OCI-LY7 (cell line): Measurements from ENCODE around the gene TSEN15. TPM values are rescaled to one million over a fixed set of nuclear protein-coding genes. Genes with fewer than 3 reads are reported as not detected.

ENCODE experiments used
- BruUV-seq: library from RNA; stranded (reverse); fragments of 400-500 nt; replicated peaks from 2 replicates; lab custom pipeline; 2021; lab: Mats Ljungman, UMichigan
- CTCF ChIA-PET: fragments of 300-600 bp; sonication (Branson Sonifier 250); formaldehyde crosslinking; loops from one replicate; lab custom pipeline; 2022; ENCODE audit warnings: antibody characterized with exemption; ENCODE audit not compliant: unreplicated experiment; lab: Charles Lee
- POLR2A ChIA-PET: fragments of 300-600 bp; sonication (Branson Sonifier 250); formaldehyde crosslinking; loops from one replicate; lab custom pipeline; 2022; ENCODE audit warnings: antibody characterized with exemption; lab: Charles Lee
- DNase-seq: peaks from one replicate; pipeline ENCODE4 v3.0.0-alpha.2; 2015; ENCODE audit warnings: low spot score
- H2AFZ ChIP-seq: fragments of 200-600 bp; sonication (generic), shearing (Covaris generic); 2 replicates; pipeline ENCODE4 v1.6.1; 2014; ENCODE audit warnings: mild to moderate bottlenecking, antibody characterized with exemption, low read length, moderate library complexity
- H3K27ac ChIP-seq: fragments of 200-600 bp; sonication (generic); 2 replicates; pipeline ENCODE4 v1.5.1; 2014; ENCODE audit warnings: mixed run types, low read depth, mild to moderate bottlenecking, moderate library complexity, low read length, inconsistent platforms; ENCODE audit not compliant: poor library complexity, severe bottlenecking
- H3K36me3 ChIP-seq: fragments of 200-600 bp; sonication (generic); 2 replicates; pipeline ENCODE4 v1.6.1; 2014; ENCODE audit warnings: mild to moderate bottlenecking, antibody characterized with exemption, low read length, moderate library complexity, mixed read lengths; ENCODE audit not compliant: insufficient read depth
- H3K4me1 ChIP-seq: fragments of 200-600 bp; sonication (generic); 2 replicates; pipeline ENCODE4 v1.5.1; 2014; ENCODE audit warnings: mild to moderate bottlenecking, low read length; ENCODE audit not compliant: insufficient read depth, poor library complexity, severe bottlenecking
- H3K4me2 ChIP-seq: fragments of 200-600 bp; sonication (generic); 2 replicates; pipeline ENCODE4 v1.6.1; 2014; ENCODE audit warnings: mild to moderate bottlenecking, low read length
- H3K4me3 ChIP-seq: fragments of 200-600 bp; sonication (generic); 2 replicates; pipeline ENCODE4 v1.5.1; 2014; ENCODE audit warnings: mild to moderate bottlenecking, low read depth, low read length; ENCODE audit not compliant: poor library complexity, severe bottlenecking
- H3K79me2 ChIP-seq: fragments of 200-600 bp; sonication (generic); 2 replicates; pipeline ENCODE4 v1.6.1; 2016; ENCODE audit warnings: low read depth, mild to moderate bottlenecking, low read length, moderate library complexity, mixed read lengths; ENCODE audit not compliant: insufficient read depth
- H3K9me2 ChIP-seq: fragments of 200-600 bp; sonication (generic); 2 replicates; pipeline ENCODE4 v1.6.1; 2016; ENCODE audit warnings: mild to moderate bottlenecking, low read length, mixed read lengths; ENCODE audit not compliant: insufficient read depth
- H3K9me3 ChIP-seq: fragments of 200-600 bp; sonication (generic); 2 replicates; pipeline ENCODE4 v1.6.1; 2014; ENCODE audit warnings: mild to moderate bottlenecking, mixed run types, low read length, mixed read lengths
- H4K20me1 ChIP-seq: fragments of 200-600 bp; sonication (generic); 2 replicates; pipeline ENCODE4 v1.6.1; 2014; ENCODE audit warnings: mild to moderate bottlenecking, antibody characterized with exemption, low read length, moderate library complexity, mixed read lengths; ENCODE audit not compliant: insufficient read depth
- EZH2phosphoT487 ChIP-seq: fragments of 200-600 bp; sonication (generic); IDR thresholded peaks from 2 replicates; pipeline ENCODE4 v1.6.1; 2018; ENCODE audit warnings: low read depth, borderline replicate concordance, mild to moderate bottlenecking, mixed run types, antibody characterized with exemption, low read length, moderate library complexity, mixed read lengths
- intact Hi-C: fragments of 100-400 bp; cut with micrococcal nuclease; formaldehyde crosslinking; loops from one replicate; pipeline ENCODE4 v1.10.0; 2022; ENCODE audit not compliant: unreplicated experiment
- total RNA-seq, 2 experiments: library from RNA; depleted of rRNA in 1 of 2; stranded (reverse); fragments of >200 nt in 1 of 2; shearing (Covaris generic) in 1 of 2; gene quantifications; 2 replicates each; pipeline ENCODE4 v1.2.3, GENCODE V29; 2014 to 2022
- TF ChIP-seq, protein P1 (sequence below): fragments of 200-600 bp; sonication (generic); conservative IDR thresholded peaks from 2 replicates; pipeline ENCODE4 v1.5.1; 2014; ENCODE audit warnings: mild to moderate bottlenecking, antibody characterized with exemption, low read length, moderate library complexity, mixed read lengths

The TSEN15 gene
- total RNA-seq, 2 experiments from 2014 or later, result 42.5 to 45.1 TPM

DNA sequence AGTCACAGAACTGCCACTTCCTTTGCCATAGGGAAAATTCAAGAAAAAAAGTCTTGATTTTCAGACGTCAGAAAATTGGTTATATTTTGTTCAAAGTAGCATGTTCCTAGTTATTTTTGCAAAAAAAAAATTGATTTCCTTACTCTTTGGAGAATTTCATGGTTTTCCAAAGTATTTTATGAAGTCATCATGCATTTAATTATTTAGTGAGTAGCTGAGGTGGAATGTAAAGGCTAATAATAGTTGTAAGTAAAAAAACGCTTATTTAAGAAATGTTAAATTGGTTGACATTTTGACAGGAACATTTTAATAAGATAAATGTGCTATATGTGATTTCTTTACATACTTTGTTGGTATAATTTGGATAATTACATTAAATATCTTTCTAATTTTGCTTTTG is 20.8 kb downstream of the TSEN15 start:
- Histone ChIP-seq H3K4me2 (no peak overlapping the region), H3K4me3 (no peak overlapping the region), H3K9me3 (no peaks in the 10 kb centered on the region; the same call in 1 of the 2 replicates), H3K27ac (no peak overlapping the region), H2AFZ (no peak overlapping the region), H3K79me2 (no peaks in the 10 kb centered on the region), H4K20me1 (no peaks in the 10 kb centered on the region), H3K9me2 (no peaks in the 10 kb centered on the region), H3K36me3 (no peaks in the 10 kb centered on the region), H3K4me1 (no peaks in the 10 kb centered on the region)
- CTCF ChIA-PET, result no interaction called here
- TF ChIP-seq, protein P1, sequence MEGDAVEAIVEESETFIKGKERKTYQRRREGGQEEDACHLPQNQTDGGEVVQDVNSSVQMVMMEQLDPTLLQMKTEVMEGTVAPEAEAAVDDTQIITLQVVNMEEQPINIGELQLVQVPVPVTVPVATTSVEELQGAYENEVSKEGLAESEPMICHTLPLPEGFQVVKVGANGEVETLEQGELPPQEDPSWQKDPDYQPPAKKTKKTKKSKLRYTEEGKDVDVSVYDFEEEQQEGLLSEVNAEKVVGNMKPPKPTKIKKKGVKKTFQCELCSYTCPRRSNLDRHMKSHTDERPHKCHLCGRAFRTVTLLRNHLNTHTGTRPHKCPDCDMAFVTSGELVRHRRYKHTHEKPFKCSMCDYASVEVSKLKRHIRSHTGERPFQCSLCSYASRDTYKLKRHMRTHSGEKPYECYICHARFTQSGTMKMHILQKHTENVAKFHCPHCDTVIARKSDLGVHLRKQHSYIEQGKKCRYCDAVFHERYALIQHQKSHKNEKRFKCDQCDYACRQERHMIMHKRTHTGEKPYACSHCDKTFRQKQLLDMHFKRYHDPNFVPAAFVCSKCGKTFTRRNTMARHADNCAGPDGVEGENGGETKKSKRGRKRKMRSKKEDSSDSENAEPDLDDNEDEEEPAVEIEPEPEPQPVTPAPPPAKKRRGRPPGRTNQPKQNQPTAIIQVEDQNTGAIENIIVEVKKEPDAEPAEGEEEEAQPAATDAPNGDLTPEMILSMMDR, result no peak
- TF ChIP-seq EZH2phosphoT487, result no peak
- BruUV-seq, result no TSS peak
- intact Hi-C loops, result no loop called here
- POLR2A ChIA-PET, result interaction anchor here (0.9 kb wide), 1 partner anchor 17 kb away, joined by 3 read pairs; no protein-coding TSS in a partner anchor
- no peak for DNase-seq

DNA sequence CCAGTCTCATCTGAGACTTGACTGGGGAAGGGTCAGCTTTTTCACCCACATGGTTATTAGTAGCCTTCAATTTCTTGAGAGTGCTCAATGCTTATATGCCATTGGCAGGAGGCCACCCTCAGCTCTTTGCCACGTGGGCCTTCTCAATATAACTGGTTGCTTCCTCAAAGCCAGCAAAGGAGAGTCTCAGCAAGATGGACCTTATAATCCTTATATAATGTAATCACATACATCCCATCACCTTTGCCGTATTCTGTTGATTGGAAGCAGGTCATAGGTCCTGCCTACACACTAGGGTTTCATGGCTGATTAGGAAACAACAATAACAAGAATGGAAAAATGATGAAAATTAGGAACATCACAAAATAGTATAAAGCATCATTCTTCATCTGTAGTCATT is 22.9 kb downstream of the TSEN15 start:
- Histone ChIP-seq H4K20me1 (no peaks in the 10 kb centered on the region), H3K4me3 (no peak overlapping the region), H3K79me2 (no peaks in the 10 kb centered on the region), H3K27ac (no peak overlapping the region), H3K36me3 (no peaks in the 10 kb centered on the region), H3K4me1 (no peaks in the 10 kb centered on the region), H2AFZ (no peak overlapping the region), H3K9me3 (no peaks in the 10 kb centered on the region; the same call in 1 of the 2 replicates), H3K9me2 (no peaks in the 10 kb centered on the region), H3K4me2 (no peak overlapping the region)
- no TSS peak for BruUV-seq
- intact Hi-C loops, result no loop called here
- POLR2A ChIA-PET, result no interaction called here
- no peak for DNase-seq
- CTCF ChIA-PET, result interaction anchor here (0.6 kb wide), 1 partner anchor 150 kb away, joined by 3 read pairs; no protein-coding TSS in a partner anchor
- no peak for TF ChIP-seq EZH2phosphoT487
- TF ChIP-seq, protein P1, result no peak
